Measurements from ENCODE around the gene ARHGEF16. TPM values are rescaled to one million over a fixed set of nuclear protein-coding genes. Genes with fewer than 3 reads are reported as not detected.

ARHGEF16 gene
- total and polyA plus RNA-seq, 2 experiments from 2014 or later = 24.8 to 36.2 TPM

DNA sequence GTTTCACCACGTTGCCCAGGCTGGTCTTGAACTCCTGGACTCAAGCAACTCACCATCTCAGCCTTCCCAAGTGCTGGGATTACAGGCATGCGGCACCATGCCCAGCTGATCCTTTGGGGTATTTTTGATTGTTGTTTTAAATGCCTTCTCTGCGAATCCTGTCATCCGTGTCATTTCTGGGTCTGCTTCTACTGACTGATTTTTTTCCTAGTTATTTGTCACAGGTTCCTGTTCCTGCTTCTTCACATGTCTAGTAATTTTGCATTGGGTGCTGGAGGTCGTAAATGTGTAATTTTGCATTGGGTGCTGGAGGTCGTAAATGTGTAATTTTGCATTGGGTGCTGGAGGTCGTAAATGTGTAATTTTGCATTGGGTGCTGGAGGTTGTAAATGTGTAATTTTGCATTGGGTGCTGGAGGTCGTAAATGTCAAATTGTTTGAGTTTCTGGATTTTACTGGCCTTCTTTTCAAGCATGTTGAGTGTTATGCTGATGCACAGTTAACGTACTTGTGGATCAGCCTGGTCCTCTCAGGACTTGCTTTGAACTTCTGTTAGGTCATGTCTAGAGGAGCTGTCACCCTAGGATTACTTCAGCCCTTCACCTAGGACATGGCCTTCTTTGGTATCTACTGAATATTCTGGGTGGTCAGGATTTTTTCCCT is 4.1 kb upstream of the ARHGEF16 start:
- Histone ChIP-seq H3K4me1 (ENCODE audit: insufficient read depth) (peaks cover 9% of the 10 kb centered on the region), H3K9me2 (replicated peaks; ENCODE audit: insufficient read depth) (no peaks in the 10 kb centered on the region), H3K36me3 (replicated peaks; ENCODE audit: insufficient read depth, low read depth) (no peaks in the 10 kb centered on the region), H3K27me3 (no peaks in the 10 kb centered on the region), H3K9me3 (ENCODE audit: low read depth) (no peaks in the 10 kb centered on the region), H3K79me2 (peaks cover 3% of the 10 kb centered on the region), H3K4me3 (no peak overlapping the region), H3K27ac (no peak overlapping the region), H3K4me2 (no peak overlapping the region), H2AFZ (no peak overlapping the region), H4K20me1 (ENCODE audit: insufficient read depth, poor library complexity, severe bottlenecking) (no peaks in the 10 kb centered on the region)
- TF ChIP-seq, protein P1, sequence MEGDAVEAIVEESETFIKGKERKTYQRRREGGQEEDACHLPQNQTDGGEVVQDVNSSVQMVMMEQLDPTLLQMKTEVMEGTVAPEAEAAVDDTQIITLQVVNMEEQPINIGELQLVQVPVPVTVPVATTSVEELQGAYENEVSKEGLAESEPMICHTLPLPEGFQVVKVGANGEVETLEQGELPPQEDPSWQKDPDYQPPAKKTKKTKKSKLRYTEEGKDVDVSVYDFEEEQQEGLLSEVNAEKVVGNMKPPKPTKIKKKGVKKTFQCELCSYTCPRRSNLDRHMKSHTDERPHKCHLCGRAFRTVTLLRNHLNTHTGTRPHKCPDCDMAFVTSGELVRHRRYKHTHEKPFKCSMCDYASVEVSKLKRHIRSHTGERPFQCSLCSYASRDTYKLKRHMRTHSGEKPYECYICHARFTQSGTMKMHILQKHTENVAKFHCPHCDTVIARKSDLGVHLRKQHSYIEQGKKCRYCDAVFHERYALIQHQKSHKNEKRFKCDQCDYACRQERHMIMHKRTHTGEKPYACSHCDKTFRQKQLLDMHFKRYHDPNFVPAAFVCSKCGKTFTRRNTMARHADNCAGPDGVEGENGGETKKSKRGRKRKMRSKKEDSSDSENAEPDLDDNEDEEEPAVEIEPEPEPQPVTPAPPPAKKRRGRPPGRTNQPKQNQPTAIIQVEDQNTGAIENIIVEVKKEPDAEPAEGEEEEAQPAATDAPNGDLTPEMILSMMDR (IDR thresholded peaks at IDR 0.05; ENCODE audit: poor library complexity) = no peak
- DNase-seq (ENCODE audit: low spot score) = no peak
- 73% methylated on average over 9 of the region's 9 CpGs for WGBS (ENCODE audit: low lambda C conversion rate, missing lambda C conversion rate)

DNA sequence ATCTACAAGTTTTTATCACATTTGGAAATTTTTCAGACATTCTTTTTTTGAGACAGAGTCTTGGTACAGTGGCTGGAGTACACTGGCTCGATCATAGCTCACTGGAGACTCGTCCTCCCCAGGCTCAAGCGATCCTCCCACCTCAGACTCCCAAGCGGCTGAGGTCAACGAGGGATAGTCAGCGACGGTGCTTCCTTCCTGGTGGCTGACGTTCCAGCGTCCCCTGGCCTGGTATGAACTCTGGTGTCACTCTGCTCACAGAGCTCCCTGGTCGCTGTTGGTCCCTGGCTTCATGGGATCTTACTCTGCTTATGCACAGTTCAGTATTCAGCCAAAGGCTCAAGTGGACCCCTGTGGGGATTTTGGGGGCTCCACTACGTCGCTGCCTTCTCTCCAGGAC is 3.5 kb upstream of the ARHGEF16 start:
- Histone ChIP-seq H3K9me3 (ENCODE audit: low read depth) (no peaks in the 10 kb centered on the region), H3K9me2 (replicated peaks; ENCODE audit: insufficient read depth) (no peaks in the 10 kb centered on the region), H3K4me3 (no peak overlapping the region), H3K27me3 (no peaks in the 10 kb centered on the region), H3K4me1 (ENCODE audit: insufficient read depth) (peaks cover 9% of the 10 kb centered on the region), H3K27ac (no peak overlapping the region), H3K36me3 (replicated peaks; ENCODE audit: insufficient read depth, low read depth) (no peaks in the 10 kb centered on the region), H3K4me2 (no peak overlapping the region), H3K79me2 (peaks cover 10% of the 10 kb centered on the region), H2AFZ (no peak overlapping the region), H4K20me1 (ENCODE audit: insufficient read depth, poor library complexity, severe bottlenecking) (no peaks in the 10 kb centered on the region)
- no peak for DNase-seq (ENCODE audit: low spot score)
- WGBS (ENCODE audit: low lambda C conversion rate, missing lambda C conversion rate) = 88% methylated on average over 12 of the region's 12 CpGs
- TF ChIP-seq, protein P1 (IDR thresholded peaks at IDR 0.05; ENCODE audit: poor library complexity) = no peak
- TF ChIP-seq EZH2phosphoT487 (IDR thresholded peaks at IDR 0.05; ENCODE audit: low read depth, severe bottlenecking, unreplicated experiment) = no peak
- no peak for TF ChIP-seq EZH2 (IDR thresholded peaks at IDR 0.05; ENCODE audit: borderline replicate concordance)

GRCh38 chr1:3451994-3452865 is 2.2 kb upstream of the ARHGEF16 start:
- H2AFZ ChIP-seq = no peak overlapping the region
- H3K27ac ChIP-seq = no peak overlapping the region
- H3K27me3 ChIP-seq = no peaks in the 10 kb centered on the region
- 82% methylated on average over 20 of the region's 23 CpGs for WGBS (ENCODE audit: low lambda C conversion rate, missing lambda C conversion rate)
- H3K4me3 ChIP-seq = no peak overlapping the region
- H4K20me1 ChIP-seq (ENCODE audit: insufficient read depth, poor library complexity, severe bottlenecking) = no peaks in the 10 kb centered on the region
- TF ChIP-seq, protein P1 (IDR thresholded peaks at IDR 0.05; ENCODE audit: poor library complexity) = no peak
- H3K4me1 ChIP-seq (ENCODE audit: insufficient read depth) = peaks cover 13% of the 10 kb centered on the region
- no peak for DNase-seq (ENCODE audit: low spot score)
- no peak overlapping the region for H3K4me2 ChIP-seq
- no peaks in the 10 kb centered on the region for H3K9me2 ChIP-seq (replicated peaks; ENCODE audit: insufficient read depth)
- no peaks in the 10 kb centered on the region for H3K9me3 ChIP-seq (ENCODE audit: low read depth)
- H3K36me3 ChIP-seq (replicated peaks; ENCODE audit: insufficient read depth, low read depth) = no peaks in the 10 kb centered on the region
- H3K79me2 ChIP-seq = peaks cover 11% of the 10 kb centered on the region
